Measurements from ENCODE around the gene ZNF619. TPM values are rescaled to one million over a fixed set of nuclear protein-coding genes. Genes with fewer than 3 reads are reported as not detected.

The ZNF619 gene
- total and polyA plus RNA-seq, 9 of the 15 experiments (the other 6 are each of a cell fraction or from before 2014, with no cell fraction given), result 1.3 to 9.1 (median 6.3) TPM

GRCh38 chr3:40521254-40521653 lies 44.3 kb downstream of the ZNF619 start:
- no peak for DNase-seq (ENCODE audit: extremely low read depth in 1 of 4, low spot score in 3 of 4)
- Histone ChIP-seq H3K9me1 (ENCODE audit: control insufficient read depth, insufficient read depth, low read length) (no peaks in the 10 kb centered on the region), H4K20me1 (replicated peaks; ENCODE audit: control insufficient read depth, insufficient read depth, low read length) (no peaks in the 10 kb centered on the region), H3K9ac (ENCODE audit: insufficient read depth in 1 of 2, low read depth in 2 of 2, low read length in 2 of 2) (no peak overlapping the region), H3K27me3 (ENCODE audit: control insufficient read depth in 2 of 2, insufficient read depth in 2 of 2, low read length in 2 of 2) (no peaks in the 10 kb centered on the region), H2AFZ (ENCODE audit: low read depth, low read length) (no peak overlapping the region), H3K4me2 (ENCODE audit: insufficient read depth, low read length) (no peak overlapping the region), H3K4me1 (replicated peaks in 1 of 2; ENCODE audit: control insufficient read depth in 2 of 2, insufficient read depth in 2 of 2, low read length in 2 of 2) (peaks cover 9 to 12% of the 10 kb centered on the region in 2 experiments; a peak in 4 of 5 replicates), H3K79me2 (ENCODE audit: control insufficient read depth, insufficient read depth, low read length) (peaks cover 15% of the 10 kb centered on the region), H3K36me3 (ENCODE audit: control insufficient read depth, insufficient read depth, low read length) (peaks cover 3% of the 10 kb centered on the region; the same call in 1 of the 3 replicates), H3K4me3 (no peak overlapping the region), H3K27ac (ENCODE audit: extremely low read depth, low read depth, low read length) (no peak overlapping the region), H3K9me3 (replicated peaks; ENCODE audit: control insufficient read depth, insufficient read depth, low read depth, low read length) (no peaks in the 10 kb centered on the region)
- in situ Hi-C loops (cut with MboI) (no loop called here), intact Hi-C loops (cut with micrococcal nuclease) (no loop called here)
- no peak for FAIRE-seq
- no TSS peak for BruUV-seq (replicated peaks)
- TF ChIP-seq ZNF316 (IDR thresholded peaks at IDR 0.05), result peak; percentile 89
- TF ChIP-seq, protein P1, sequence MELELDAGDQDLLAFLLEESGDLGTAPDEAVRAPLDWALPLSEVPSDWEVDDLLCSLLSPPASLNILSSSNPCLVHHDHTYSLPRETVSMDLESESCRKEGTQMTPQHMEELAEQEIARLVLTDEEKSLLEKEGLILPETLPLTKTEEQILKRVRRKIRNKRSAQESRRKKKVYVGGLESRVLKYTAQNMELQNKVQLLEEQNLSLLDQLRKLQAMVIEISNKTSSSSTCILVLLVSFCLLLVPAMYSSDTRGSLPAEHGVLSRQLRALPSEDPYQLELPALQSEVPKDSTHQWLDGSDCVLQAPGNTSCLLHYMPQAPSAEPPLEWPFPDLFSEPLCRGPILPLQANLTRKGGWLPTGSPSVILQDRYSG (tag; conservative IDR thresholded peaks at IDR 0.05; ENCODE audit: low read depth), result no peak
- TF ChIP-seq, protein P2, sequence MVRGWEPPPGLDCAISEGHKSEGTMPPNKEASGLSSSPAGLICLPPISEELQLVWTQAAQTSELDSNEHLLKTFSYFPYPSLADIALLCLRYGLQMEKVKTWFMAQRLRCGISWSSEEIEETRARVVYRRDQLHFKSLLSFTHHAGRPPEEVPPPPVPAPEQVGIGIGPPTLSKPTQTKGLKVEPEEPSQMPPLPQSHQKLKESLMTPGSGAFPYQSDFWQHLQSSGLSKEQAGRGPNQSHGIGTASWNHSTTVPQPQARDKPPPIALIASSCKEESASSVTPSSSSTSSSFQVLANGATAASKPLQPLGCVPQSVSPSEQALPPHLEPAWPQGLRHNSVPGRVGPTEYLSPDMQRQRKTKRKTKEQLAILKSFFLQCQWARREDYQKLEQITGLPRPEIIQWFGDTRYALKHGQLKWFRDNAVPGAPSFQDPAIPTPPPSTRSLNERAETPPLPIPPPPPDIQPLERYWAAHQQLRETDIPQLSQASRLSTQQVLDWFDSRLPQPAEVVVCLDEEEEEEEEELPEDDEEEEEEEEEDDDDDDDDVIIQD (CRISPR knock-in tag; IDR thresholded peaks at IDR 0.05), result no peak
- no peak for TF ChIP-seq NFE2L1 (tag; IDR thresholded peaks at IDR 0.05; ENCODE audit: borderline replicate concordance, low read depth)
- TF ChIP-seq SNIP1 (IDR thresholded peaks at IDR 0.05; ENCODE audit: low read depth), result no peak
- TF ChIP-seq, protein P3, sequence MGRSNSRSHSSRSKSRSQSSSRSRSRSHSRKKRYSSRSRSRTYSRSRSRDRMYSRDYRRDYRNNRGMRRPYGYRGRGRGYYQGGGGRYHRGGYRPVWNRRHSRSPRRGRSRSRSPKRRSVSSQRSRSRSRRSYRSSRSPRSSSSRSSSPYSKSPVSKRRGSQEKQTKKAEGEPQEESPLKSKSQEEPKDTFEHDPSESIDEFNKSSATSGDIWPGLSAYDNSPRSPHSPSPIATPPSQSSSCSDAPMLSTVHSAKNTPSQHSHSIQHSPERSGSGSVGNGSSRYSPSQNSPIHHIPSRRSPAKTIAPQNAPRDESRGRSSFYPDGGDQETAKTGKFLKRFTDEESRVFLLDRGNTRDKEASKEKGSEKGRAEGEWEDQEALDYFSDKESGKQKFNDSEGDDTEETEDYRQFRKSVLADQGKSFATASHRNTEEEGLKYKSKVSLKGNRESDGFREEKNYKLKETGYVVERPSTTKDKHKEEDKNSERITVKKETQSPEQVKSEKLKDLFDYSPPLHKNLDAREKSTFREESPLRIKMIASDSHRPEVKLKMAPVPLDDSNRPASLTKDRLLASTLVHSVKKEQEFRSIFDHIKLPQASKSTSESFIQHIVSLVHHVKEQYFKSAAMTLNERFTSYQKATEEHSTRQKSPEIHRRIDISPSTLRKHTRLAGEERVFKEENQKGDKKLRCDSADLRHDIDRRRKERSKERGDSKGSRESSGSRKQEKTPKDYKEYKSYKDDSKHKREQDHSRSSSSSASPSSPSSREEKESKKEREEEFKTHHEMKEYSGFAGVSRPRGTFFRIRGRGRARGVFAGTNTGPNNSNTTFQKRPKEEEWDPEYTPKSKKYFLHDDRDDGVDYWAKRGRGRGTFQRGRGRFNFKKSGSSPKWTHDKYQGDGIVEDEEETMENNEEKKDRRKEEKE (IDR thresholded peaks at IDR 0.05; ENCODE audit: borderline replicate concordance in 1 of 2, control insufficient read depth in 1 of 2, low read depth in 2 of 2, low read length in 1 of 2), result no peak
- no peak for TF ChIP-seq ILF3 (IDR thresholded peaks at IDR 0.05; ENCODE audit: borderline replicate concordance)
- no peak for TF ChIP-seq SMARCE1 (IDR thresholded peaks at IDR 0.05)
- TF ChIP-seq MAFF (IDR thresholded peaks at IDR 0.05; ENCODE audit: low read length), result peak; percentile 48; the same call in 1 of the 2 replicates
- TF ChIP-seq MAFK (IDR thresholded peaks at IDR 0.05; ENCODE audit: low read length), result peak; percentile 35; the same call in 1 of the 2 replicates
- TF ChIP-seq BDP1 (IDR thresholded peaks at IDR 0.05; ENCODE audit: insufficient read depth, insufficient read length), result no peak
- no peak for TF ChIP-seq NR1H2 (CRISPR knock-in tag; IDR thresholded peaks at IDR 0.05)
- TF ChIP-seq C11orf30 (IDR thresholded peaks at IDR 0.05; ENCODE audit: low read depth), result peak; percentile 70
- peak; percentile 44 for TF ChIP-seq MAFG (tag; conservative IDR thresholded peaks at IDR 0.05)
- TF ChIP-seq, protein P4, sequence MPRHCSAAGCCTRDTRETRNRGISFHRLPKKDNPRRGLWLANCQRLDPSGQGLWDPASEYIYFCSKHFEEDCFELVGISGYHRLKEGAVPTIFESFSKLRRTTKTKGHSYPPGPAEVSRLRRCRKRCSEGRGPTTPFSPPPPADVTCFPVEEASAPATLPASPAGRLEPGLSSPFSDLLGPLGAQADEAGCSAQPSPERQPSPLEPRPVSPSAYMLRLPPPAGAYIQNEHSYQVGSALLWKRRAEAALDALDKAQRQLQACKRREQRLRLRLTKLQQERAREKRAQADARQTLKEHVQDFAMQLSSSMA (CRISPR knock-in tag; IDR thresholded peaks at IDR 0.05), result no peak
- TF ChIP-seq NCOA1 (IDR thresholded peaks at IDR 0.05; ENCODE audit: low read depth), result no peak
- ChIA-PET CTCF (ENCODE audit: low intra/inter-chr PET ratio) (no interaction called here), POLR2A (interaction anchor here (0.7 to 1.5 kb wide), 3 partner anchors 8 to 16 kb away, joined by 3 to 5 read pairs (median 5); partner anchors contain the start of gene ZNF620)
- ATAC-seq, result no peak
- 19% methylated on average over 3 of the region's 3 CpGs for WGBS (ENCODE audit: insufficient coverage, low coverage, missing lambda C conversion rate)

Data from K562 (cell line).